Stimulated activated CD8-positive, alpha-beta memory T cell treated with anti-CD3 and anti-CD28 coated beads, Interleukin-15, amount 100 ng/mL, for 24 hours (primary cell): ENCODE results near the gene TEX14.

Experiments
- DNase-seq: peaks from one replicate; pipeline ENCODE4 v3.0.0-alpha.2; 2020; ENCODE audit warnings: low read depth

Gene TEX14

DNA sequence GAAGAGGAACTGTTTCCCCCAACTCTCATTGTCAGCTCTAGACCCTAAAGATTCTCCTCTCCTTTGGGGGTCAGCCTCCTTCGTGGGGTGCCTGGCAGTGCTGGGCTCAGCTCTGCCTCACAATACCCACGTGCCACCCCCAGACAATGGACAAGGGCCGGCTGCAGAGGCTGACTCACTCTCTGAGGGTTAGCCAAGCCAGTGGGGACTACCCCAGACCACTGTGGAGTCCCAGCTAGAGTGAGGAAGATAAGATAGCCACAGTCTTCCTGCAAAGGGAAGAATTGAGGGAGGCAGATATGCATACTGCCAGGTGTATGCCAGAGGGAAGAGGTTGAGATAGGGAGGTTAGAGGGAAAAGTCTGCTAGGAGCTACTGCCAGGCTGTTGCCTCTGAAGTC, 163.9 kb downstream of the TEX14 start:
- no peak for DNase-seq

DNA sequence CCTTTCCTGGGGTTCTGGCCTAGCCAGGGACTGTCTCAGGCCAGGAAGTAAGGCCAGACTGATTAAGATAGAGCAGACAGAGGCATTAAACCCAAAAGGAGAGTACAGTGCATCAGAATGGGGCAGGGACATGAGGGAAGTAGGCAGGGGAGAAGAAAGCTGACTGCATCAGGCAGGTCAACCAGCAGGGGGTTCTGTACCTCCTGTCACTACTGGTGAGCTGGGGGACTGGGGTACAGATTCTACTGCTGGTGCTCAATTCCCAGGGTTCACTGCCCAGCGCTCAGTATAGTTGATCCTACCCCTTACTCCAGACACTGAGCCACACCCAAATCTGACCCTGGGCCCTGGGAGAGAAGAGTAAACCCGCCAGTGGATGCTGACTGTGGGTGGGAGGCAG, 164.5 kb downstream of the TEX14 start:
- DNase-seq: no peak

DNA sequence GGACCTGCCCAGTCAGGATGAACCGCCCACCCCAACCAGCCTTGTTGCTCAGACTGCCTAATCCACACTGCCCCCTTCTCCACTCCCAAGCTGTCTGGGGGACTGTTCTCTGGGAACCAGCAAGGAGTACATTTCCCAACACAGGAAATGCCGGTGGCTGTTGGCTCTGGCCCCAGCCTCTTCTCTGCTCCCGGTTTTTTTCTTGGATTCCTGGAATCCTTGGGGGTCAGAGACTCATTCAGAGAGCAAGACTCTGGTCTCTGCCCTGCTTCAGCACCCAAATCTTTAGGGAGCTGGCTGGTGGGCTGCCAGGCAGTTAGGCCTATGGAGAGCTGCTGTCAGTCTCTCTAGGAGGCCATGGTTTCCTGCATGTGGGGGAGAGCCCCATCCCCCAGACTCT, 166.6 kb downstream of the TEX14 start:
- DNase-seq: no peak

GRCh38 chr17:58521680-58522079, 170.2 kb downstream of the TEX14 start:
- DNase-seq: no peak

DNA sequence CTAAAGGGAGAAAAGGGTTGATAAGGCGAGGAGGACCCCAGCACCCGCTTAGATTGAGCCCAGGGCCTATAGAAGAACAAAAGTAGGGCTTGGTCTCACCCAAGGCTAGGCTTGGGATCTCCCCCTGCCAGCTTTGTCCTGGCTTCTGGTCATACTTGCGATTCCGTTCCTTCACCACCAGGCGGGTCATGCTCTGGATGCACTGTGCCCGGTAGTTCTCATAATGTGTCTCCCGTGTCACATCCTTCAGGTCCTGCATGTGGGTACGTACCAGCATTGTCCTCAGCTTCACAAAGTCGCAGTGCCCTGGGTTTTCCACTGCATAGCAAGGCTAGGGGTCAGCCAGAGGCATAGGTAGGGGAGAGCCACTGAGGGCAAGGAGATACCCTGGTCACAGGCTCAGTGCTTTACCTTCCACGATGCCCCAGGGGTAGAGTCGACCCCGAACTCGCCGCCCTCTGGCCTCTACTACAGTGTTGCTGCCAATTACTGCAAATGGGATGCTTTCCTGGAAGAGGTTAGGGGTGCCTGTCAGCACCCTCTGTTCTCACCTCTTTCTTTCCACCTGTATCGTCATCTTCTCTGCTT, 170.9 kb downstream of the TEX14 start:
- DNase-seq: no peak

GRCh38 chr17:58517928-58518609, 173.8 kb downstream of the TEX14 start:
- DNase-seq: peak; percentile 96

DNA sequence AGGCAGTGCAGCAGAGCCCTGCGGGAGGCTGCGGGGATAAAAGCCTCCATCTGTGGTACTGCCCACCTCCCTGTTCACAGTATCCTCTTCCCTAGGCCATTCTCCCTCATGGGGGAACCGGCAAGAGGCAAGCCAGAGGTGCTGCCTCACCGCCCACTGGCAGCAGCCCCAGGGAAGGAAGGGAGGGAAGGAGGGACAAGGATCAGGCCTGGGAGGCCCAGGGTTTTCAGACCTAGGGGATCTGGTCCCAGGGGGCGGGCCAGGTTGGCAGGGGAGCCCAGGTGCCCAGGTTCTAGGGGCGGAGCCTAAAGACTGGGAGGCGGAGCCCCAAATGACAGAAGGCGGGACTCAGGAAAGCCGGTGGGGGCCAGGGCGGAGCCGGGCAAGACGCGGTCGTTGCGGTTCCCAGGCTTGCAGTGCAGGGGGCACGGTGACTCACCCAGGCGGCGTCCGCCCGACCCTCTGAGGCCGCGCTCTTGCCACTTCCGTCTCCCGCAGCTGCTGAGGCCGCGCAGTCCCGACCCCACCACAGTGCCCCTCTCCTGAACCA, 174.4 kb downstream of the TEX14 start:
- DNase-seq: no peak

- no peak for DNase-seq
These were observed 175.0 kb downstream of the TEX14 start for GRCh38 chr17:58516644-58517377.

DNA sequence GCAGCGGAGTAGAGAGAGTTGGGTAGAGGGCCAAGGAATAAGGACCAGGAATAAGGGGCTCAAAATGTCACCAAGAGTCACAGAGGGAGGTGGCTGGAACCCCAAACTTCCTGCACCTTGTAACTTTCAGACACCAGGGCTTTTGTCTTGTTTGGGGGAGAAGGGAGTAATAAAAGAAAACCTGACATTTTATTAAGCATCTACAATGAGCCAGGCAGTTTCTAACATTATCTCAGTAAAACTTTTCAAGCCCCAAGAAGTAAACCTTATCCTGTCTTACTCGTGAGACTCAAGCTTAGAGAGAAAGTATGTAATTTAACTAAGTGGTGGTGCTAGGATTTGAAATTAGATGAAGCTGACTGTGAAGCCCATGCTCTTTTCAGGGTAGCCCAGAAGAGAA, 176.6 kb downstream of the TEX14 start:
- DNase-seq: no peak

- no peak for DNase-seq
These were observed 177.1 kb downstream of the TEX14 start for GRCh38 chr17:58514770-58515157.

DNA sequence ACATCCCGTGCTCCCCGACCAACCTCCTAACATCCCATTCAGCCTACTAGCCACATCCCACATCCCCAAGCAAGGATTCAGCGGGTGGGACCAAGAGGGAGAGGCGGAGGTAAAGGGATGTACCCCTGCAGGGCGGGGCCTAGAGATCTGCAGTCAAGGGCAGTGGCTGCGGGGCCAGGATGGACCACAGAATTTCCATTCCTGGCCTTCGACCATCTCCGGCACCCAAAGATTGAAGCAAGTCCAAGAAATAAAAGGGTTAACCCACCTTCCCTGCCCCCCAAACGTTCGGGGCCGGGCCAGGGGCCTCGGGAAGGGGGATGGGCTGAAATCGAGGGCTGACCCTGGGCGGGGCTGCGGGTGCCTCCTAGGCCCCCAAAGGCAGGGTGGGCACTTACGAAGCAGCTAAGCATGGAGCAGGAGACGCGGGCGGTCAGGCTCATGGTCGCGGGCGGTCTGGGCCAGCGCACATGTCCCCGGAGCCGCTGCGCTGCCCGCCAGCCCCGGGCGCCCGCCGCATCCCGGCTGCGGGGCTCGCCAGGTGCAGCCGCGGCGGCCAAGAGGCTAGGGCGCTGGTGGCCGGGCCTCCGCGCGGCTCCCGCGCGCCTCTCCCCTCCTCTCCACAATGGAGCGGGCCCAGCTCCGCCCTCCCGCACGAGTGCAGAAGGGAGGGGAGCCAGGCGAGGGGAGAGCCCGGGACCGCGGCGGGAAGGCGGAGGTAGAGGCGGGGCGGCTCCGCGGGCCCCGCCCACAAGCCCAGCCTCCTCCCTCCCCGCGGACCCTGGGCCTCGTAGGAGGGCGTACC, 177.7 kb downstream of the TEX14 start, which contains the start of gene MTMR4:
TSS of gene MTMR4 (minus strand) at position 674 of the 805 bp plus-strand sequence. CDS start at position 443, 231 bp downstream.
- DNase-seq: peak; percentile 44

DNA sequence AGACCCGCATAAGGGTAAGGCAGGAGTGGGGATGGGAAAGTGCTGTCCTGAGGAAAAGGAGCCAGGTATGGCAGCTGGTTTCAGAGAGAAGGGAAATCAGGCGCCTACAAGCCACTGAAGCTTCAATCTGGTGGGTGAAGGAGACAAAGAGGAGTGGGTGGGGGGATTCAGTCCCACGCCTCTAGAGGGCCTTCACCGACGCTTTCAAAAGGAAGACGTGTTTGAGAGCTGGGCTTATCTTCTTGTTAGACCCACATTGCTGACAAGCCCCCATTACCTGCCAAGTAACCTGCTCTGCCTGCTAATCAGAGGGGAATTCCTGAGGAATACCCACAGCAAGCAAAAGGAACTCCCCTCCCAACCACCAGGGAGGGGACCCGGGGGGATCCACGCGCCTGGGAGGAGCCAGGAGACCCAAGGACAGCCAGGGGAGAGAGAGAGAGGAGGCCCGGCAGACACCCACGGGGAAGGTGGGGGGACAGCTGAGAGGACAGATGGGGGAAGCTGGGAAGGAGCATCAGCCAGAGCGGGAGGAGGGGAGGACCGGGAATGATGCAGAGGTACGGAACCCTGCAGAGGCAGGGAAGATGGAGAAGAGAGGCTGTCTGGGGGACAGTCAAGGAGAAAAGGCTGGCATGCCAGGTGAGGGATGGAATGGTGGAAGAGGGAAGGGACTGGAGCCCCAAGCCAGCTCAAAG, 178.4 kb downstream of the TEX14 start:
- DNase-seq: no peak

GRCh38 chr17:58510075-58510474, 181.8 kb downstream of the TEX14 start:
- no peak for DNase-seq

GRCh38 chr17:58508341-58509067, 183.3 kb downstream of the TEX14 start:
- DNase-seq: no peak

- DNase-seq: no peak
These were observed 184.7 kb downstream of the TEX14 start for GRCh38 chr17:58507123-58507634.
